Fibroblast of skin of abdomen (primary cell): Measurements from ENCODE around the gene ATP2A3.
"Not testable (repeated sequence)": the region's sequence is repeated elsewhere in the genome, so short reads cannot be mapped to it uniquely, and the experiment has no call there.

Experiments used
- DNase-seq: peaks from one replicate; pipeline ENCODE4 v3.0.0-alpha.2; 2013

ATP2A3 gene

GRCh38 chr17:3954976-3955672 lies 9.1 kb downstream of the ATP2A3 start:
- DNase-seq = no peak

- DNase-seq = no peak
Measured at GRCh38 chr17:3954086-3954485, 10.2 kb downstream of the ATP2A3 start.

- DNase-seq = no peak
Measured at GRCh38 chr17:3953542-3953941, 10.7 kb downstream of the ATP2A3 start.

DNA sequence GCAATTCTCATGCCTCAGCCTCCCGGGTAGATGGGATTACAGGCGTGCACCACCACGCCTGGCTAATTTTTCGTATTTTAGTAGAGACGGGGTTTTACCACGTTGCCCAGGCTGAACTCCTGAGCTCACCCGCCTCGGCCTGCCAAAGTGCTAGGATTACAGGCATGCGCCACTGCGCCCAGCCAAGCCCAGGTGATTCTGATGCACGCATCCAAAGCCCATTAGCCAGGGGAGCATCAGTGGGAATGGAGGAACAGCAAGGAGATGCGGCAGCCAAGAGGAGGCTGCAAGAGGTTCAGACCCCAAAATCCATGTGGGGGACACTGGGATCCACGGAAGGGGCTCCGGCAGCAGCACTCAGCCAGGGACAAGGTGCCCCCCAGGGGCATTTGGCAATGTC lies 12.1 kb downstream of the ATP2A3 start:
- no peak for DNase-seq

DNA sequence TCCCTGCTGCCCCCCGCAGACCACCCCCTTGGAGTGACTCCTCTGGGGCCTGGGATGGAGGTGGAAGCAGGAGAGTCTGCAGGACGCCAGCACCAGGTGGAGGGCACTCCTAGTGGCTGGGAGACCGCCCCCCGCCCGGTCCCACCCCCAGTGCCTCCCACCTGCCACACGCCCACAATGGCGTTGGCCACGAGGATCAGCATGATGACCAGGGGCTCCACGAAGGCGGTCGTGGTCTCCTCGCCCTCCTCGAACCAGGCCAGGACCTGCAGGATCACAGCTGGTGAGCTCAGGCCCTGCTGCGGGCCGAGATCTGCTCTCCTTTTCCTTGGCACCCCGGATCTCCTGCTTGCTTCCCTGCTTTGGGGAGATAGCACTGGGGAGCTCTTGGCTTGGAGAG lies 12.8 kb downstream of the ATP2A3 start:
- DNase-seq = no peak

DNA sequence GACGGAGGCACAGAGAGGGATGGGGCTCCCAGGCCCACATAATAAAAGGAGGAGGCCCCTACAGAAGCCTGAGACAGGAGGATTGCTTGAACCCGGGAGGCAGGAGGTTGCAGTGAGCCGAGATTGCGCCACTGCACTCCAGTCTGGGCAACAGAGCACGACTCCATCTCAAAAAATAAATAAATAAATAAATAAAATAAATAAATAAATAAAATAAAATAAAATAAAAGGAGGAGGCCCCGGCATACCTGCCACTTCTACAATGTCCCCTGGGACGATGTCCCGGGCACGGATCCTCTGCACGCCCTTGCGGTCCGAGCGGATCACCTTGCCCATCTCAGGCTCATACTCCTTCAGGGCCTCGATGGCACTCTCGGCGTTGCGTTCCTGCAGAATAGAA lies 13.2 kb downstream of the ATP2A3 start:
- no peak for DNase-seq

DNA sequence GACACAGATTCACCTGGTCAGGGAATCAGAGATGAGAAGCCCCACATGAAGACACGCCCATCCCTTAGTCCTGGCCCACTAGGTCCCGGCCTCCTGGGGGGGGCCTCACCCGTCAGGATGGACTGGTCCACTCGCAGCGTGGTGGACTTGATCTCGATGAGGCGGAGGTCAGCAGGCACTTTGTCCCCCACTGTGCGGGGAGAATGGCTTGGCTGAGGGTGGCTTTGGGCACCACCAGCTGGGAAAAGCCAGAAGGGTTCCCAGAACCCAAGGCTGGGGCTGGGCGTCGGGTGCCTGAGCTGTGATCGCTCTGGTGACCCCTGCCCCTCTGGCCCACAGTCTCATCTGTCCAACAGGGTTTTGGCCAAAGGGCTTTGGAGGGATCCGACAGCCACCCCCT lies 13.7 kb downstream of the ATP2A3 start:
- no peak for DNase-seq

DNA sequence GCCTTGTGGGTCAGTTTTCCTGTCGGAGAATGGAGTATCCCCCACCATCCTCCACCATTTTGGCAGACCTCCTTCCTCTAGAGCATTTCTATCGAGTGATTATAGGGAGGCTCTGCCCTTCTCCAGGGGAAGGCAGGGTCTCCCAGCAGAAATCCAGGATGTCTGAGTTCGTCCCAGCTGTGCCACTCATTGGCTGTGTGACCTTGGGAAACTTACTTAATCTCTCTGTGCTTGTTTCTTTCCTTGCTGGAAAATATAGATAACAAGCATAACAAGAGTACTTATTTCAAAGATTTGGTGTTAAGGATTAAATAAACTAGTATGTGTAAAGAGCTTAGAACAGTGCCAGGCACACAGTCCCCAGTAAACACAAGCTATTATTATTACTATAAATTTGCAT lies 14.8 kb downstream of the ATP2A3 start:
- DNase-seq = no peak

DNA sequence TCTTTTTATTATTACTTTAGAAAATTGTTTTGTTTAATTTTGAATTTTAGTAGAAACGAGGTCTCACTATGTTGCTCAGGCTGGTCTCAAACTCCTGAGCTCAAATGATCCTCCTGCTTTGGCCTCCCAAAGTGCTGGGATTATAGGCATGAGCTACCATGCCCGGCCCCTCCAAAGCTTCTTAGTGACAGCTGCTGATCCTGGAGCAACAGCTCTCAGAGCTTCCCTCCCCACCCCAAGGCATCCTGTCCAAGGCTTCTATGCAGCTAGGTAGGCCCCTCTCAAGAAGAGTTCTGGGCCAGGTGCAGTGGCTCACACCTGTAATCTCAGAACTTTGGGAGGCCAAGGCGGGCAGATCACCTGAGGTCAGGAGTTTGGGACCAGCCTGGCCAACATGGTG lies 15.7 kb downstream of the ATP2A3 start:
- not testable (repeated sequence) for DNase-seq

- no peak for DNase-seq
Measured at GRCh38 chr17:3947318-3947810, 16.9 kb downstream of the ATP2A3 start.

GRCh38 chr17:3946711-3947235 lies 17.5 kb downstream of the ATP2A3 start:
- DNase-seq = no peak

DNA sequence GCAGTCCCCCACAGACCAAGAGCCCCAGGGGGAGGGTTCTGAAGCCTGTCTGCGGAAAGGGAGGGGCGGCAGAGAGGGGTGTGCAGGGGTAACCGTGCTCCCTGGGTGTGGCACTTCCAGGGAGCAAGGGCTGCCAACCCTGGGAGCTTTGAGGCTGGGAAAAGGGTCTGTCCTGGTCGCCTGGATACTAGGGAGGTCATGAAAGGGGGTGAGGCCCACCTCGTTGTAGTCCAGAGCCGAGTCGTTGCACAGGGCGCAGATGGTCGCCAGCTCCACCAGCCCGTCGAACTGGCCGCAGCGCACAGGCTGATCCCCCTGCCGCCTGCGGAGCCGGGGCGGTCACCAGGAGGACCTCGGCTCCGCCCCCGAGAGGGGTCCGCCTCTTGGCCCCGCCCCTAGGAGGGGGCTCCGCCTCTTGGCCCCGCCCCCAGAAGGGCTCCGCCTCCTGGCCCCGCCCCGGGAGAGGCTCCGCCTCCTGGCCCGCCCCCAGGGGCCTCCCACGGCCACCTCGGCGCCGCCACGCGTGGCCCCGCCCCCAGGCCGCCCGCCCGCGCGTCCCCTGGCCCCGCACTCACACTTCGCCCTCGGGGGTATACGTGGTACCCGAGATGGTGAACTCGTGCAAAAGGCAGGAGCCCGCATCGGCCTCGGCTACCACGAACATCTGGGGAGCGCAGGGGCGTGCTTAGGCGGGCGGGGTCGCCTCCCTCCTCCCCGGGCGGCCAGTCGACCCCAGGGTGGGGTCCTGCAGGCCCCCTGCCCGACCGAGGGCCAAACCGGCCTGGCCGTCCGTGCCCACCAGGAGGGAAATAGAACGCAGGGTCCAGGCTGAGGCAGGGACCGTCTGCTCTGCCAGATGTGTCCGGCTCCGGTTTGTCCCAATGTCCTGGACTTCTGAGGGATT lies 19.5 kb downstream of the ATP2A3 start:
- DNase-seq = peak; percentile 78

- DNase-seq = no peak
Measured at GRCh38 chr17:3943240-3943891, 20.9 kb downstream of the ATP2A3 start.

DNA sequence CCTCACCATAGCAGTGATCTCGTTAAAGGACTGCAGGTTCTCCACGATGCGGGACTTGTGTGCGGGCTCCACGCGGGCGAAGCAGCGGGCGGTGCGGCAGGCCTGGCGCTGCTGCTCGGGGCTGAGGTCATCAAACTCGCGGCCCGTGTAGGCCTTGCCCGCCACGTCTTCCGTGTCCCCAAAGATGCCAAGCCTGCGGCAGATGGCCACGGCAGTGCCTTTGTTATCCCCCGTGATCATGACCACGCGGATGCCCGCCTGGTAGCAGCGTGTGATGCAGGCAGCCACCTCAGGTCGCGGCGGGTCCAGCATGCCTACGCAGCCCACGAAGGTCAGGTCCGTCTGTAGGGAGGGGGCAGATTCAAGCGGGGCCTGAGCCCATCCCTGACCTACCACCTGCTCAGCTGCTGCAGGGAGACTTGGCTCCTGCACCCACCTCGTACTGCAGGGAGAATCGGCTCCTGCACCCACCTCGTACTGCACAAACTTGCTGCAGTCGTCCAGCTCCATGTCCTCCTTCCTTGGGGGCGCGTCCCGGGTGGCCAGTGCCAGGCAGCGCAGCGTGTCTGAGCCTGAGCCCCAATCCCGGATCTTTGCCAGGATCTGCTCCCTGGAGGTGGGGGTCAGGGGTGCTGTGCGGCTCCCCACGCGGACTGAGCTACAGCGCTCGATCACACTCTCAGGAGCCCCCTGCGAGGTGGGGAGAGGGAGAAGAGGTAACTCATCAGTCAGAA lies 23.1 kb downstream of the ATP2A3 start:
- no peak for DNase-seq

GRCh38 chr17:3937359-3937758 lies 26.9 kb downstream of the ATP2A3 start:
- no peak for DNase-seq

DNA sequence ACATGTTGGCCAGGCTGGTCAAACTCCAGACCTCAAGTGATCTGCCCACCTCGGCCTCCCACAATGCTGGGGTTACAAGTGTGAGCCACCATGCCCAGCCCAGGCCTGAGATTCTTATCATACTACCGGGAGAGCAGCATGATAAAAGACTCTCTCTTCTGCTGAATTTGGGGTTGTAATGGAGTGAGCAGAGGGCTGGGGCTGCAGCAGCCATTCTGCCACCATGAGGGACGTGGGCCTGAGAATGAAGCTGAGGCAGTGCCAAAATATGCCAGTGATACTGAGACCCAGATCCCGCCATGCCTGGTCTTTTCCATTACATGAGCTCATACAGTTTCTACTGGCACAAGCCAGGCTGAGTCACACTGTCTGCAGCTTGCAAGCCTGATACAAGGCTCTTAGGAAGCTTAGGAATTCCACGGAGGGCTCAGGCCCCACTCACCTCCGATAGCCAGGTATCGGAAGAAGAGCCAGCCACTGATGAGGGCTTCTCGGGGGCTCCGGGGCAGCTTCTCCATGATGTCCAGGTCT lies 28.3 kb downstream of the ATP2A3 start:
- peak; percentile 29 for DNase-seq

- DNase-seq = peak; percentile 63
Measured at GRCh38 chr17:3935140-3935542, 29.1 kb downstream of the ATP2A3 start.

- no peak for DNase-seq
Measured at GRCh38 chr17:3929764-3930163, 34.5 kb downstream of the ATP2A3 start.

GRCh38 chr17:3929181-3929580 lies 35.1 kb downstream of the ATP2A3 start:
- no peak for DNase-seq

DNA sequence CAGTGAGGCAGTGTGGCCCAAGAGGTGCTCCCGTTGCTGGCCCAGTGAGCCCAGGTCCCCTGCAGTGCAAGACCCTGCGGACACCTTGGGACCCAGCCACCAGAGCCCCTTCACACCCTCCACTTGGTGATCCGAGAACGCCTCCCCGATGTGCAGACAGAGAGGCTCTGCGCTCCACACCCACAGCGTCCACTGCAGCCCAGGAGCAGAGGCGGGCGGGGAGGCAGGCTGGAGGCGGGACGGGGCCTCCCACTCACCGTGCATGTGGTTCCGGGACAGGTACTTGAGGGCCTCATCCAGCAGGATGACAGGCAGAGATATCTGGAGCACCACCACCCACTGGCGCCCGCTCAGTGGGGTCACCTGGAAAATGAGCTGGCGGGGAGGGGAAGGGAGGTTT lies 35.8 kb downstream of the ATP2A3 start:
- no peak for DNase-seq

GRCh38 chr17:3927628-3928340 lies 36.5 kb downstream of the ATP2A3 start:
- no peak for DNase-seq
